IMR-90 (cell line): ENCODE results near the gene ZCCHC24. TPM values are rescaled to one million over a fixed set of nuclear protein-coding genes. Genes with fewer than 3 reads are reported as not detected.
A peak's percentile ranks its signal among the peaks of the same experiment; 100 is the strongest.

Experiments
- ATAC-seq: fragments of 200-7000 bp; cut with Tn5 transposase; 2 replicates; pipeline ENCODE4 v1.9.1; 2020; ENCODE audit warnings: low read depth, mild to moderate bottlenecking, moderate library complexity
- BruUV-seq: library from RNA; stranded (reverse); fragments of 400-500 nt; replicated peaks from 2 replicates; lab custom pipeline; 2021; lab: Mats Ljungman, UMichigan
- CTCF ChIA-PET: fragments of 300-600 bp; formaldehyde crosslinking; extraction: SDS; loops from one replicate; lab custom pipeline; 2021; ENCODE audit warnings: antibody characterized with exemption; lab: Yijun Ruan, JAX
- POLR2A ChIA-PET: fragments of 300-600 bp; sonication (Branson Sonifier 250); formaldehyde crosslinking; loops from one replicate; lab custom pipeline; 2022; ENCODE audit warnings: antibody characterized with exemption; ENCODE audit not compliant: unreplicated experiment; lab: Charles Lee
- DNase-seq: peaks from one replicate; pipeline ENCODE4 v3.0.0; 2013
- H2AFZ ChIP-seq: replicated peaks from 2 replicates; pipeline ENCODE3; 2013; ENCODE audit warnings: low read length, mild to moderate bottlenecking; ENCODE audit not compliant: poor library complexity
- H2AK5ac ChIP-seq: 2 replicates; pipeline ENCODE4 v1.6.1; 2013; ENCODE audit warnings: low read depth, low read length, inconsistent platforms
- H2AK9ac ChIP-seq: replicated peaks from 2 replicates; pipeline ENCODE3; 2013; ENCODE audit warnings: mild to moderate bottlenecking, low read depth, low read length, moderate library complexity; ENCODE audit not compliant: poor library complexity
- H2BK120ac ChIP-seq: 2 replicates; pipeline ENCODE4 v1.6.1; 2013; ENCODE audit warnings: low read depth, low read length, inconsistent platforms
- H2BK15ac ChIP-seq: 3 replicates; pipeline ENCODE4 v1.6.1; 2013; ENCODE audit warnings: low read depth, low read length, inconsistent platforms
- H2BK20ac ChIP-seq: 2 replicates; pipeline ENCODE4 v1.6.1; 2013; ENCODE audit warnings: low read depth, mild to moderate bottlenecking, inconsistent platforms, low read length, moderate library complexity
- H2BK5ac ChIP-seq: 2 replicates; pipeline ENCODE4 v1.6.1; 2013; ENCODE audit warnings: mild to moderate bottlenecking, low read depth, low read length, inconsistent platforms; ENCODE audit not compliant: poor library complexity, severe bottlenecking
- H3K14ac ChIP-seq: replicated peaks from 2 replicates; pipeline ENCODE4 v1.6.1; 2013; ENCODE audit warnings: low read depth, low read length, inconsistent platforms
- H3K18ac ChIP-seq: 2 replicates; pipeline ENCODE4 v1.6.1; 2013; ENCODE audit warnings: low read depth, low read length, control low read depth
- H3K23ac ChIP-seq: 2 replicates; pipeline ENCODE4 v1.6.1; 2013; ENCODE audit warnings: low read depth, low read length, inconsistent platforms
- H3K27ac ChIP-seq: 2 replicates; pipeline ENCODE4 v1.5.1; 2013; ENCODE audit warnings: mild to moderate bottlenecking, control low read depth, low read length; ENCODE audit not compliant: insufficient read depth
- H3K27me3 ChIP-seq: 2 replicates; pipeline ENCODE4 v1.6.1; 2013; ENCODE audit warnings: low read length; ENCODE audit not compliant: control insufficient read depth, insufficient read depth
- H3K36me3 ChIP-seq: 2 replicates; pipeline ENCODE4 v1.6.1; 2013; ENCODE audit warnings: low read length, mixed read lengths; ENCODE audit not compliant: control insufficient read depth, insufficient read depth
- H3K4ac ChIP-seq: 2 replicates; pipeline ENCODE4 v1.6.1; 2013; ENCODE audit warnings: low read depth, low read length, inconsistent platforms
- H3K4me1 ChIP-seq: 2 replicates; pipeline ENCODE4 v1.6.1; 2013; ENCODE audit warnings: low read length, mixed read lengths; ENCODE audit not compliant: control insufficient read depth, insufficient read depth
- H3K4me2 ChIP-seq: 2 replicates; pipeline ENCODE4 v1.6.1; 2013; ENCODE audit warnings: low read depth, mild to moderate bottlenecking, control low read depth, low read length, moderate library complexity
- H3K4me3 ChIP-seq: 2 replicates; pipeline ENCODE4 v1.5.1; 2013; ENCODE audit warnings: low read depth, mild to moderate bottlenecking, control low read depth, low read length, moderate library complexity; ENCODE audit not compliant: insufficient read depth
- H3K56ac ChIP-seq: 2 replicates; pipeline ENCODE4 v1.6.1; 2013; ENCODE audit warnings: low read length, inconsistent platforms; ENCODE audit not compliant: insufficient read depth; ENCODE audit errors: extremely low read depth
- H3K79me1 ChIP-seq, 2 experiments: 2 replicates each; pipeline ENCODE4 v1.6.1; 2013; ENCODE audit warnings: low read length in 2 of 2, inconsistent platforms in 1 of 2, low read depth in 1 of 2
- H3K9ac ChIP-seq: 2 replicates; pipeline ENCODE4 v1.6.1; 2013; ENCODE audit warnings: low read depth, low read length, control low read depth
- H3K9me1 ChIP-seq: 2 replicates; pipeline ENCODE4 v1.6.1; 2013; ENCODE audit warnings: low read length, inconsistent platforms; ENCODE audit not compliant: insufficient read depth
- H3K9me3 ChIP-seq: 2 replicates; pipeline ENCODE4 v1.6.1; 2013; ENCODE audit warnings: low read length; ENCODE audit not compliant: control insufficient read depth, insufficient read depth
- H4K20me1 ChIP-seq: 2 replicates; pipeline ENCODE4 v1.6.1; 2013; ENCODE audit warnings: low read length, inconsistent platforms; ENCODE audit not compliant: insufficient read depth
- H4K5ac ChIP-seq: 2 replicates; pipeline ENCODE4 v1.6.1; 2013; ENCODE audit warnings: mild to moderate bottlenecking, low read depth, low read length, control low read depth
- H4K8ac ChIP-seq, 2 experiments: 2 replicates each; pipeline ENCODE4 v1.6.1; 2013; ENCODE audit warnings: low read depth in 2 of 2, low read length in 2 of 2, control low read depth in 1 of 2, inconsistent platforms in 1 of 2
- H4K91ac ChIP-seq: 2 replicates; pipeline ENCODE4 v1.6.1; 2013; ENCODE audit warnings: low read depth, low read length, inconsistent platforms; ENCODE audit not compliant: insufficient read depth
- ELK1 ChIP-seq: fragments of 150-350 bp; IDR thresholded peaks from 2 replicates; pipeline ENCODE4 v1.6.1; 2016; ENCODE audit warnings: low read depth, mild to moderate bottlenecking, low read length, moderate library complexity, borderline replicate concordance
- WGBS, 2 experiments: methylation state at CpG; one replicate each; pipeline versions ENCODE4 v1.1.5 to v1.1.7; 2013; ENCODE audit warnings: missing lambda C conversion rate in 2 of 2; ENCODE audit not compliant: insufficient read length in 1 of 2; ENCODE audit errors: extremely low coverage in 2 of 2; 5-methylcytosine and 5-hydroxymethylcytosine counted together
- dilution Hi-C: fragments of 300-500 bp; cut with HindIII; formaldehyde crosslinking; loops from one replicate; pipeline ENCODE4 v1.14.3; 2018; ENCODE audit warnings: low sequenced_read_pairs; ENCODE audit not compliant: unreplicated experiment
- in situ Hi-C: fragments of 300-500 bp; cut with MboI; formaldehyde crosslinking; loops from 3 replicates; pipeline ENCODE4 v1.14.3; 2019; ENCODE audit warnings: low sequenced_read_pairs, inconsistent platforms, mixed read lengths
- intact Hi-C: fragments of 100-400 bp; cut with micrococcal nuclease; formaldehyde crosslinking; loops from 2 replicates; pipeline ENCODE4 v1.10.0; 2022
- polyA plus RNA-seq, 3 experiments: library from polyadenylated mRNA; depleted of rRNA; stranded (reverse); fragments of >200 nt; gene quantifications; 2 replicates each; pipeline ENCODE4 v1.2.3, GENCODE V29; 2012; ENCODE audit warnings: low replicate concordance in 1 of 3
- total RNA-seq: library from RNA; depleted of rRNA; stranded (reverse); fragments of >200 nt; gene quantifications from 2 replicates; pipeline ENCODE4 v1.2.3, GENCODE V29; 2012
- TF ChIP-seq, protein P1 (sequence below): fragments of 150-350 bp; IDR thresholded peaks from 2 replicates; pipeline ENCODE4 v1.6.1; 2017; ENCODE audit warnings: mild to moderate bottlenecking, antibody characterized with exemption, low read length, low read depth

Gene ZCCHC24
- total and polyA plus RNA-seq, 2 of the 4 experiments (the other 2 are of a cell fraction) = 15.1 to 25.9 TPM

DNA sequence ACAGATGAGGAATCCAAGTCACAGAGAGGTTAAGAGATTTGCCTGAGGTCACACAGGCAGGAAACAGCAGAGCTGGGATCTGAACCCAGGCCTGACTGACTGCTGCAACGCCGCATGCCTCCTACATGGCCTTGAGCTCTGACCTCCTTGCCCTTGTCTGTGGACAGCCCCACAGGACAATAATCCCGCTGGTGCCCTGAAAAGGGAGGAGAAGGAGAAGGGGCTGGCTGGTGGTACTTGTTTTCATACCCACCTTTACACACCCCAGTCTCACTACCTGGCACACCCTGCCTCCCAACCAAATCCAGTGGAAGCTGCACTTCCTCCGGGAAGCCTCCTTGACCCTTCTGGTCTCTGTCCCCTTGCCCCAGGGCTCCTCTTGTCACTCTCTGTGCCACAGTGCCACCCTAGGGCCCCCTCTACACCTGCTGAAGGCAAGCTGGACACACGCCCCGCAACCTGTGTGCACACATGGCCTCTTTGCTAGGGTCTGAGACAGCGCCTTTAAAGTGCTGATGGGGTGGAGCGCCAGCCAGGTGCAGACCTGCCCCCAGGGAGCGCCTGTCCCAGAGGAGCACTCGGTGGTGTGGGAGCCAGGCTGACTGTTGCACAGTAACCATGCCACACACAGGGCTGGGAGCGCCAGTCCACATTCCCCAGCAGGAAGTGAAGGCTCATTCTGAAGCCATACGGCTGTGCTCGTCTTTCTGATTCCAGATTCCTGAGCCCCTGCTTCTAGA, 38.6 kb downstream of the ZCCHC24 start:
- no peak overlapping the region for H3K27ac ChIP-seq
- H3K18ac ChIP-seq = no peak overlapping the region
- in situ Hi-C loops = no loop called here
- peak overlapping the region; percentile 7; the same call in 1 of the 2 replicates for H2AK5ac ChIP-seq
- POLR2A ChIA-PET = no interaction called here
- H3K27me3 ChIP-seq = no peaks in the 10 kb centered on the region
- H2BK5ac ChIP-seq = no peak overlapping the region
- H3K9me1 ChIP-seq = peaks cover 47% of the 10 kb centered on the region
- dilution Hi-C loops = no loop called here
- DNase-seq (no peak), ATAC-seq (no peak)
- no peak overlapping the region for H3K4me2 ChIP-seq
- no peak overlapping the region; the same call in 1 of the 2 replicates for H4K5ac ChIP-seq
- H3K79me1 ChIP-seq = peaks cover 42 to 69% of the 10 kb centered on the region in 2 experiments
- no peak overlapping the region for H2BK15ac ChIP-seq
- peaks cover 45% of the 10 kb centered on the region for H4K20me1 ChIP-seq
- peaks cover 67% of the 10 kb centered on the region for H3K4me1 ChIP-seq
- intact Hi-C loops = no loop called here
- H4K91ac ChIP-seq = no peak overlapping the region
- H3K4me3 ChIP-seq = no peak overlapping the region
- H3K9ac ChIP-seq = no peak overlapping the region
- no peak overlapping the region for H3K14ac ChIP-seq
- H2AFZ ChIP-seq = no peak overlapping the region
- H3K4ac ChIP-seq = no peak overlapping the region; the same call in 1 of the 2 replicates
- no peak overlapping the region; a peak in 1 of 4 replicates for H4K8ac ChIP-seq
- H2AK9ac ChIP-seq = peak overlapping the region; percentile 35
- H3K36me3 ChIP-seq = peaks cover 39% of the 10 kb centered on the region
- no peak overlapping the region for H3K23ac ChIP-seq
- no peaks in the 10 kb centered on the region for H3K9me3 ChIP-seq
- no peak overlapping the region for H3K56ac ChIP-seq
- no TSS peak for BruUV-seq
- no peak overlapping the region for H2BK120ac ChIP-seq
- 83% methylated on average over 6 of the region's 13 CpGs; no CpG with 5 or more reads in 1 of the 2 experiments for WGBS, 2 experiments
- CTCF ChIA-PET = no interaction called here
- TF ChIP-seq, protein P1, sequence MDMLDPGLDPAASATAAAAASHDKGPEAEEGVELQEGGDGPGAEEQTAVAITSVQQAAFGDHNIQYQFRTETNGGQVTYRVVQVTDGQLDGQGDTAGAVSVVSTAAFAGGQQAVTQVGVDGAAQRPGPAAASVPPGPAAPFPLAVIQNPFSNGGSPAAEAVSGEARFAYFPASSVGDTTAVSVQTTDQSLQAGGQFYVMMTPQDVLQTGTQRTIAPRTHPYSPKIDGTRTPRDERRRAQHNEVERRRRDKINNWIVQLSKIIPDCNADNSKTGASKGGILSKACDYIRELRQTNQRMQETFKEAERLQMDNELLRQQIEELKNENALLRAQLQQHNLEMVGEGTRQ = no peak
- no peak for TF ChIP-seq ELK1
- H2BK20ac ChIP-seq = no peak overlapping the region
